HG02678 (cell line): ENCODE measurements around the gene CHST15.
A peak's percentile ranks its signal among the peaks of the same experiment; 100 is the strongest.

Experiments
- ATAC-seq: cut with Tn5 transposase; IDR thresholded peaks from one replicate; pipeline ENCODE4 v1.9.1; 2021; ENCODE audit warnings: mild to moderate bottlenecking, moderate library complexity; ENCODE audit not compliant: unreplicated experiment

CHST15 gene

GRCh38 chr10:124083047-124083739 is 10.2 kb downstream of the CHST15 start:
- no peak for ATAC-seq

GRCh38 chr10:124082555-124082954 is 10.8 kb downstream of the CHST15 start:
- ATAC-seq: no peak

GRCh38 chr10:124081547-124082140 is 11.8 kb downstream of the CHST15 start:
- no peak for ATAC-seq

- ATAC-seq: peak; percentile 59
These were observed 13.5 kb downstream of the CHST15 start for GRCh38 chr10:124079864-124080263.

- ATAC-seq: no peak
These were observed 14.7 kb downstream of the CHST15 start for GRCh38 chr10:124078714-124079113.

- no peak for ATAC-seq
These were observed 15.4 kb downstream of the CHST15 start for GRCh38 chr10:124078028-124078427.

- no peak for ATAC-seq
These were observed 16.0 kb downstream of the CHST15 start for GRCh38 chr10:124077208-124077993.

GRCh38 chr10:124076148-124076733 is 17.2 kb downstream of the CHST15 start:
- ATAC-seq: no peak

- no peak for ATAC-seq
These were observed 18.0 kb downstream of the CHST15 start for GRCh38 chr10:124075231-124075955.

- no peak for ATAC-seq
These were observed 18.8 kb downstream of the CHST15 start for GRCh38 chr10:124074501-124075109.

GRCh38 chr10:124073978-124074377 is 19.4 kb downstream of the CHST15 start:
- no peak for ATAC-seq

- peak; percentile 16 for ATAC-seq
These were observed 20.9 kb downstream of the CHST15 start for GRCh38 chr10:124072541-124072940.

GRCh38 chr10:124072106-124072505 is 21.3 kb downstream of the CHST15 start:
- peak; percentile 68 for ATAC-seq

- ATAC-seq: no peak
These were observed 22.3 kb downstream of the CHST15 start for GRCh38 chr10:124071141-124071540.

- ATAC-seq: no peak
These were observed 22.7 kb downstream of the CHST15 start for GRCh38 chr10:124070666-124071065.

- ATAC-seq: no peak
These were observed 23.8 kb downstream of the CHST15 start for GRCh38 chr10:124069341-124070264.

- no peak for ATAC-seq
These were observed 24.5 kb downstream of the CHST15 start for GRCh38 chr10:124068929-124069328.

- no peak for ATAC-seq
These were observed 25.5 kb downstream of the CHST15 start for GRCh38 chr10:124067825-124068400.
